B cell (primary cell): ENCODE results near the gene JAK3. TPM values are rescaled to one million over a fixed set of nuclear protein-coding genes. Genes with fewer than 3 reads are reported as not detected.

Experiments used
- ATAC-seq: fragments of 200-7000 bp; cut with Tn5 transposase; one replicate; pipeline ENCODE4 v1.10.0; 2021; ENCODE audit warnings: low read depth, mild to moderate bottlenecking, moderate number of reproducible peaks, moderate library complexity
- CTCF ChIA-PET: fragments of 350-600 bp; sonication (Branson Sonifier 250); formaldehyde crosslinking; loops from one replicate; lab custom pipeline; 2021; ENCODE audit warnings: antibody characterized with exemption, inconsistent platforms; lab: Charles Lee
- POLR2A ChIA-PET: fragments of 350-600 bp; sonication (Branson Sonifier 250); formaldehyde crosslinking; loops from one replicate; lab custom pipeline; 2021; ENCODE audit warnings: antibody characterized with exemption; lab: Charles Lee
- DNase-seq: peaks from one replicate; pipeline ENCODE4 v3.0.0; 2013
- H2AFZ ChIP-seq: 2 replicates; pipeline ENCODE4 v1.6.1; 2012; ENCODE audit warnings: mild to moderate bottlenecking, low read depth, low read length; ENCODE audit not compliant: insufficient read depth, poor library complexity, severe bottlenecking
- H3K27ac ChIP-seq, 2 donors: 1 replicate in 1 of 2; 2 replicates in 1 of 2; pipeline ENCODE4 v1.5.1; 2012 to 2013; ENCODE audit warnings: low read length in 2 of 2, mild to moderate bottlenecking in 2 of 2, moderate library complexity in 1 of 2
- H3K27me3 ChIP-seq, 4 experiments: fragments of 200-600 bp in 1 of 4; sonication (generic) in 1 of 4; replicated peaks in 1 of 4; 1 replicate in 2 of 4; 2 replicates in 2 of 4; pipeline versions ENCODE4 v1.6.1 to v1.7.0; 2013 to 2016; ENCODE audit warnings: low read length in 3 of 4, mild to moderate bottlenecking in 2 of 4, mixed read lengths in 1 of 4, moderate library complexity in 1 of 4; ENCODE audit not compliant: insufficient read depth in 4 of 4, control insufficient read depth in 3 of 4; ENCODE audit errors: control extremely low read depth in 1 of 4
- H3K36me3 ChIP-seq, 2 experiments: replicated peaks in 1 of 2; 1 replicate in 1 of 2; 2 replicates in 1 of 2; pipeline versions ENCODE4 v1.6.1 to v1.7.1; 2013; ENCODE audit warnings: low read length in 1 of 2; ENCODE audit not compliant: insufficient read depth in 2 of 2, control insufficient read depth in 1 of 2; ENCODE audit errors: control extremely low read depth in 1 of 2, extremely low read depth in 1 of 2
- H3K4me1 ChIP-seq, 2 donors: fragments of 200-600 bp in 1 of 2; sonication (generic) in 1 of 2; 1 replicate in 1 of 2; 2 replicates in 1 of 2; pipeline versions ENCODE4 v1.5.1 to v1.6.1; 2013 to 2017; ENCODE audit warnings: low read length in 2 of 2; ENCODE audit not compliant: control insufficient read depth in 2 of 2, insufficient read depth in 2 of 2
- H3K4me2 ChIP-seq: replicated peaks from 2 replicates; pipeline ENCODE3; 2012; ENCODE audit warnings: mild to moderate bottlenecking, low read depth, low read length; ENCODE audit not compliant: poor library complexity, severe bottlenecking
- H3K4me3 ChIP-seq, 5 experiments: fragments of 200-600 bp in 1 of 5; sonication (generic) in 1 of 5; 1 replicate in 3 of 5; 2 replicates in 2 of 5; pipeline versions ENCODE4 v1.5.1 to v1.7.0; 2011 to 2016; ENCODE audit warnings: low read length in 4 of 5, mild to moderate bottlenecking in 4 of 5, low read depth in 2 of 5, control low read depth in 1 of 5, moderate library complexity in 1 of 5; ENCODE audit not compliant: insufficient read depth in 1 of 5; ENCODE audit errors: control extremely low read depth in 1 of 5, extremely low read depth in 1 of 5
- H3K79me2 ChIP-seq: fragments of 200-600 bp; sonication (generic); one replicate; pipeline ENCODE4 v1.6.0; 2016; ENCODE audit warnings: low read length; ENCODE audit not compliant: control insufficient read depth, insufficient read depth
- H3K9ac ChIP-seq: fragments of 200-600 bp; sonication (generic); 2 replicates; pipeline ENCODE4 v1.6.1; 2017; ENCODE audit warnings: mild to moderate bottlenecking, low read length, moderate library complexity
- H3K9me3 ChIP-seq, 3 donors: one replicate each; pipeline versions ENCODE4 v1.6.1 to v1.7.1; 2013; ENCODE audit warnings: low read length in 2 of 3; ENCODE audit not compliant: control insufficient read depth in 2 of 3, insufficient read depth in 1 of 3; ENCODE audit errors: control extremely low read depth in 1 of 3
- H4K20me1 ChIP-seq: 2 replicates; pipeline ENCODE4 v1.6.0; 2012; ENCODE audit warnings: mild to moderate bottlenecking, low read length; ENCODE audit not compliant: insufficient read depth, control insufficient read depth, poor library complexity, severe bottlenecking
- H3K27ac Mint-ChIP-seq: one replicate; pipeline ENCODE4 v1.8.0; 2021; ENCODE audit warnings: mixed read lengths
- H3K27me3 Mint-ChIP-seq: one replicate; pipeline ENCODE4 v1.8.0; 2021; ENCODE audit warnings: mixed read lengths
- H3K4me1 Mint-ChIP-seq: one replicate; pipeline ENCODE4 v1.8.0; 2021; ENCODE audit warnings: mixed read lengths
- H3K4me3 Mint-ChIP-seq: one replicate; pipeline ENCODE4 v1.8.0; 2021; ENCODE audit warnings: mixed read lengths
- H3K9me3 Mint-ChIP-seq: one replicate; pipeline ENCODE4 v1.8.0; 2022; ENCODE audit warnings: mixed read lengths; ENCODE audit not compliant: insufficient read depth
- CTCF ChIP-seq: fragments of 200-600 bp; IDR thresholded peaks from one replicate; pipeline ENCODE4 v1.8.0; 2022; ENCODE audit warnings: antibody characterized with exemption, mild to moderate bottlenecking
- EZH2 ChIP-seq: IDR thresholded peaks from 2 replicates; pipeline ENCODE4 v1.6.1; 2012; ENCODE audit warnings: borderline replicate concordance, low read depth, mild to moderate bottlenecking, moderate library complexity, low read length; ENCODE audit not compliant: insufficient read depth, poor library complexity, severe bottlenecking
- WGBS: methylation state at CpG from one replicate; pipeline ENCODE4 v1.1.5; 2013; ENCODE audit warnings: missing lambda C conversion rate; ENCODE audit not compliant: insufficient coverage; 5-methylcytosine and 5-hydroxymethylcytosine counted together
- intact Hi-C: fragments of 100-400 bp; cut with micrococcal nuclease; formaldehyde crosslinking; loops from one replicate; pipeline ENCODE4 v1.10.0; 2022
- polyA plus RNA-seq: library from polyadenylated mRNA; depleted of rRNA; stranded (reverse); fragments of >200 nt; gene quantifications from 2 replicates; pipeline ENCODE4 v1.2.3, GENCODE V29; 2012
- total RNA-seq, 2 donors: library from RNA; stranded (reverse); fragments of 120-200 nt in 1 of 2; gene quantifications; 1 replicate in 1 of 2; 2 replicates in 1 of 2; pipeline versions ENCODE4 v1.2.3 to v1.2.4, GENCODE V29; 2013 to 2022

The JAK3 gene
- total and polyA plus RNA-seq, 2 donors (not counting 1 experiment from before 2014, with no cell fraction given), result 102 to 143 TPM

GRCh38 chr19:17817668-17818363 is 30.0 kb downstream of the JAK3 start:
- no peaks in the 10 kb centered on the region for H3K36me3 ChIP-seq
- no peak for ATAC-seq
- H3K9ac ChIP-seq, result no peak overlapping the region

GRCh38 chr19:17812099-17812498 is 35.7 kb downstream of the JAK3 start:
- peaks cover 0 to 5% (median 0%) of the 10 kb centered on the region in 3 donors for H3K9me3 ChIP-seq
- Mint-ChIP-seq H3K4me3 (no peak overlapping the region), H3K4me1 (peaks cover 5% of the 10 kb centered on the region), H3K27ac (no peak overlapping the region), H3K27me3 (peaks cover 9% of the 10 kb centered on the region), H3K9me3 (no peaks in the 10 kb centered on the region)
- no peaks in the 10 kb centered on the region for H4K20me1 ChIP-seq
- intact Hi-C loops, result no loop called here
- ChIA-PET CTCF (no interaction called here), POLR2A (no interaction called here)
- no CpG with 5 or more reads among the region's 5 CpGs for WGBS
- H3K4me2 ChIP-seq, result no peak overlapping the region
- no peak overlapping the region for H2AFZ ChIP-seq
- peaks cover 0 to 9% of the 10 kb centered on the region in 2 donors for H3K4me1 ChIP-seq
- no peak overlapping the region for H3K9ac ChIP-seq
- H3K4me3 ChIP-seq, result no peak overlapping the region
- ATAC-seq (no peak), DNase-seq (no peak)
- no peak overlapping the region for H3K27ac ChIP-seq
- H3K79me2 ChIP-seq, result no peaks in the 10 kb centered on the region
- no peaks in the 10 kb centered on the region for H3K36me3 ChIP-seq
- H3K27me3 ChIP-seq, result peaks cover 0 to 13% (median 3%) of the 10 kb centered on the region in 4 experiments
- TF ChIP-seq CTCF (no peak), EZH2 (no peak)

More at GRCh38 chr19:17817668-17818363, 30.0 kb downstream of the JAK3 start:
- no peak for DNase-seq
- CTCF ChIA-PET, result interaction anchor here (0.7 to 2.0 kb wide), 2 partner anchors 42 to 1057 kb away, joined by 3 to 4 read pairs; partner anchors contain the start of gene RPL18A
- intact Hi-C loops, result no loop called here
- Histone ChIP-seq H3K4me2 (no peak overlapping the region), H3K9me3 (no peaks in the 10 kb centered on the region), H3K4me3 (no peak overlapping the region), H2AFZ (no peak overlapping the region), H3K79me2 (no peaks in the 10 kb centered on the region), H3K27me3 (no peaks in the 10 kb centered on the region), H3K27ac (no peak overlapping the region), H4K20me1 (no peaks in the 10 kb centered on the region), H3K4me1 (no peaks in the 10 kb centered on the region)
- POLR2A ChIA-PET, result no interaction called here
- H3K27ac Mint-ChIP-seq, result no peak overlapping the region
- H3K4me1 Mint-ChIP-seq, result no peaks in the 10 kb centered on the region
- 89% methylated on average over 10 of the region's 13 CpGs for WGBS
- H3K27me3 Mint-ChIP-seq, result no peaks in the 10 kb centered on the region
- H3K4me3 Mint-ChIP-seq, result no peak overlapping the region
- TF ChIP-seq EZH2, result no peak
- H3K9me3 Mint-ChIP-seq, result no peaks in the 10 kb centered on the region
